ENCODE measurements around the gene CCDC34.
A peak's percentile ranks its signal among the peaks of the same experiment; 100 is the strongest.
"Not testable (repeated sequence)": the region's sequence is repeated elsewhere in the genome, so short reads cannot be mapped to it uniquely, and the experiment has no call there.

Gene CCDC34

DNA sequence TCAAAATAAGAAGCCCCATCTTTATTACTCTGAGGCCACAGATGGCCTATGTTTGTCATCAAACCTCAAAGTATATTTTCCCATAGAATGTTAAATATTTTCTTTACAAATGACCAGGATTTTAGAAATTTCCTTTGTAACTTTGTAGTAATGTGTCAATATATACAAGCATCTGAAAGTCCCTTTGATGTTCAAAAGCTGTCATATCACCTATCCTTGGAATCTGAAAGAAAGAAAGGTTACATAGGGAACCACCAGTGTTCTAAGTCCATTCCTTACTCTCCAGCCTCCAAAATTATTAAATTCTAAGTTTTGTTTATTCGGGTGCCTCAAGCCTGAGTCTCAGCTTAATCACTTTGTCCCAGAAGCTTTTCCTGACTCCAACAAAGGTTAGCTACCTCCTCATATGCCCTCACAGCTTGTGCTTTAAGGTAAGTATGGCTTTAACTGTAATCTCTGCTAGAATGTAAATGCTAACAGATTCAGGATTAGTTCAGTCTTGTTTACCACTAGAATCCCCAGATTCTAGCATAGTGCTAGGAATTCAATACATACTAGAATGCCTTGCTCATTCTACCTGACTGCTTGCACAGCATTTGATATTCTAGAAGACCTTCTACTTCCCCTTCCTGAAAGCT, 32.3 kb downstream of the CCDC34 start:
- no peak for TF ChIP-seq CTCF (conservative IDR thresholded peaks at IDR 0.05; ENCODE audit: low read depth)
- no peak for DNase-seq (ENCODE audit: low spot score)
- POLR2A ChIA-PET (ENCODE audit: low non-redundant PET): no interaction called here
- H3K27ac ChIP-seq: no peak overlapping the region
- CTCF ChIA-PET: no interaction called here

DNA sequence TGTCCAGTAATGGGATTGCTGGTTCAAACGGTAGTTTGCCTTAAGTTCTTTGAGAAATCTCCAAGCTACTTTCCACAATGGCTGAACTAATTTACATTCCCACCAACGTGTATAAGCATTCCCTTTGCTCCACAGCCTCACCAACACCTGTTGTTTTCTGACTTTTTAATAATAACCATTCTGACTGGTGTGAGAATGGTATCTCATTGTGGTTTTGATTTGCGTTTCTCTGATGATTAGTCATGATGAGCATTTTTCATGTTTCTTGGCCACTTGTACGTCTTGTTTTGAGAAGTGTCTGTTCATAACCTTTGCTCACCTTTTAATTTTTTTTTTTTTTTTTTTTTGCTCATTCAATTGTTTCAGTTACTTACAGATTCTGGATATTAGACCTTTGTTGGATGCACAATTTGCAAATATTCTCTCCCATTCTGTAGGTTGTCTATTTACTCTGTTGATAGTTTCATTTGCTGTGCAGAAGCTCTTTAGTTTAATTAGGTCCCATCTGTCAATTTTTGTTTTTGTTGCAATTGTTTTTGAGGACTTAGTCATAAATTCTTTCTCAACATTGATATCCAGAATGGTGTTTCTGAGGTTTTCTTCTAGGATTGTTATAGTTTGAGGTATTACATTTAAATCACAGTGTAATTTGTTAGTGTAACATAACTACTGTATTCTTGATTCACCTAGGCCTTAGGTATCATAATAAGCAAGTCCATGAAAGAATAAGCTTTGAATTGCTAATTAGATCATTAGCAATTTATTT, 33.0 kb downstream of the CCDC34 start:
- ChIA-PET CTCF (interaction anchor here (0.6 kb wide), 1 partner anchor 12 kb away, joined by 4 read pairs; no protein-coding TSS in a partner anchor), POLR2A (ENCODE audit: low non-redundant PET) (no interaction called here)
- no peak overlapping the region for H3K27ac ChIP-seq
- DNase-seq (ENCODE audit: low spot score): no peak
- TF ChIP-seq CTCF (conservative IDR thresholded peaks at IDR 0.05; ENCODE audit: low read depth): no peak

- ChIA-PET POLR2A (ENCODE audit: low non-redundant PET) (no interaction called here), CTCF (interaction anchor here (0.5 kb wide), 1 partner anchor 510 kb away, joined by 3 read pairs; no protein-coding TSS in a partner anchor)
- DNase-seq (ENCODE audit: low spot score): no peak
- no peak for TF ChIP-seq CTCF (conservative IDR thresholded peaks at IDR 0.05; ENCODE audit: low read depth)
- H3K27ac ChIP-seq: no peak overlapping the region
These were observed 34.4 kb downstream of the CCDC34 start for GRCh38 chr11:27328614-27329013.

DNA sequence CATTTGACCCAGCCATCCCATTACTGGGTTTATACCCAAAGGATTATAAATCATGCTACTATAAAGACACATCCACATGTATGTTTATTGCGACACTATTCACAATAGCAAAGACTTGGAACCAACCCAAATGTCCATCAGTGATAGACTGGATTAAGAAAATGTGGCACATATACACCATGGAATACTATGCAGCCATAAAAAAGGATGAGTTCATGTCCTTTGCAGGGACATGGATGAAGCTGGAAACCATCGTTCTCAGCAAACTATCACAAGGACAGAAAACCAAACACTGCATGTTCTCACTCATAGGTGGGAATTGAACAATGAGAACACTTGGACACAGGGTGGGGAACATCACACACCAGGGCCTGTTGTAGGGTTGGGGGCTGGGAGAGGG, 36.0 kb downstream of the CCDC34 start:
- CTCF ChIA-PET; POLR2A ChIA-PET (ENCODE audit: low non-redundant PET); H3K27ac ChIP-seq; DNase-seq (ENCODE audit: low spot score): not testable (repeated sequence)

DNA sequence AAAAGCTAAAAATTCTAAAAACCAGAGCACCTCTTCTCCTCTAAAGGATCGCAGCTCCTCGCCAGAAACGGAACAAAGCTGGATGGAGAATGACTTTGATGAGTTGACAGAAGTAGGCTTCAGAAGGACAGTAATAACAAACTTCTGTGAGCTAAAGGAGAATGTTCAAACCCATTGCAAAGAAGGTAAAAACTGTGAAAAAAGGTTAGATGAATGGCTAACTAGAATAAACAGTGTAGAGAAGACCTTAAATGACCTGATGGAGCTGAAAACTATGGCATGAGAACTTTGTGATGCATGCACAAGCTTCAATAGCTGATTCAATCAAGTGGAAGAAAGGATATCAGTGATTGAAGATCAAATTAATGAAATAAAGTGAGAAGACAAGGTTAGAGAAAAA, 40.8 kb downstream of the CCDC34 start:
- H3K27ac ChIP-seq; POLR2A ChIA-PET (ENCODE audit: low non-redundant PET); DNase-seq (ENCODE audit: low spot score): not testable (repeated sequence)
- CTCF ChIA-PET: interaction anchor here (0.7 kb wide), 1 partner anchor 291 kb away, joined by 3 read pairs; no protein-coding TSS in a partner anchor

DNA sequence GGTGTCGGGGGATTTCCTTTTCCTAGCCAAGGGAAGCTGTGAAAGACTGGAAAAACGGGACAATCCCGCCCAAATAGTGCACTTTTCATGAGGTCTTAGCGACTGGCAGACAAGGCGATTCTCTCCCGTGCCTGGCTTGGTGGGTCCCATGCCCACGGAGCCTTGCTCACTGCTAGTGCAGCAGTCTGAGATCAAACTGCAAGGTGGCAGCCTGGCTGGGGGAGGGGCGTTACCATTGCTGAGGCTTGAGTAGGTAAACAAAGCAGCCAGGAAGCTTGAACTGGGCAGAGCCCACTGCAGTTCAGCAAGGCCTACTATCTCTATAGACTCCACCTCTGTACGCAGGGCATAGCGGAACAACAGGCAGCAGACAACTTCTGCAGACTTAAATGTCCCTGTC, 41.7 kb downstream of the CCDC34 start:
- CTCF ChIA-PET; POLR2A ChIA-PET (ENCODE audit: low non-redundant PET); DNase-seq (ENCODE audit: low spot score); H3K27ac ChIP-seq: not testable (repeated sequence)

DNA sequence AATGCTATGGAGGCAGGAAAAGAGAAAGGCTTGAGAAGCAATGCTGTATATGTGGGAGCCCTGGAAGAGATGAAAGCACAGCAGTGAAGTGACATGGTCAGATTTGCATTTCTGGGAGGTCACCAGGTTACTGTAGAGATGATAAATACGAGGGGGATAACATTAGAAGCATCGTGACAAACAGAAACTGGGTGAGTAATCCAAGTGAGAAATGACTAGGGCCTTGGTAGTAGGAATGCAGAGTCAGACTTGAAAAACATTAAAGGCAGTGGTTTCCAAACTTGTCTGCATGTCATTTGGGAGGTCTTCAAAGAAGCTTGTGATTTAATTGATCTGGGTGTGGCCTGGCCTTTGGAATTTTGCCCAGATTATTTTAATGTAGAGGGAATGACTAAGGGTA, 43.9 kb downstream of the CCDC34 start:
- CTCF ChIA-PET: no interaction called here
- no peak for TF ChIP-seq CTCF (conservative IDR thresholded peaks at IDR 0.05; ENCODE audit: low read depth)
- DNase-seq (ENCODE audit: low spot score): peak; percentile 23
- H3K27ac ChIP-seq: no peak overlapping the region
- POLR2A ChIA-PET (ENCODE audit: low non-redundant PET): no interaction called here

DNA sequence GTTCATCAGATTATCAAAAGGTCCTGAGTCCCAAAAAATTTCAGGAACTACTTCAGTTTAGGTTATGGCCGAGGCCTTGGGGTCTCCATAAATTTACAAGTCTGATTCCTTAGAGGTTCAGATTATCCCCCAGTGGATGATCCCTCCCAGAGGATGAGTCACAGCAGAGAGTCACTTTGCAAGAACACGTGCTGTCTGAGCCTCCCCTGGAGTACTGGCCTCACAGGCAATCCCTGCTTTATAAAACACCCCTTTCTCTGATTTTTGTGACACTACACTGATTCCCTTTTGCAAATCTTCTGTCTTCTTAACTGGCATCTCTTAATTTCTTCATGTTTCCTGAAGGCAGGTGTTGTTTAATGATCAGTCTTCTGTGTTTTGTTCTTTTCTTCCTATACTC, 45.3 kb downstream of the CCDC34 start:
- no peak overlapping the region for H3K27ac ChIP-seq
- CTCF ChIA-PET: no interaction called here
- TF ChIP-seq CTCF (conservative IDR thresholded peaks at IDR 0.05; ENCODE audit: low read depth): no peak
- peak; percentile 23 for DNase-seq (ENCODE audit: low spot score)
- POLR2A ChIA-PET (ENCODE audit: low non-redundant PET): no interaction called here

All from RWPE1 (cell line).